ENCODE results near the gene FAM216B.
A peak's percentile ranks its signal among the peaks of the same experiment; 100 is the strongest.
"Not testable (repeated sequence)": the region's sequence is repeated elsewhere in the genome, so short reads cannot be mapped to it uniquely, and the experiment has no call there.

Gene FAM216B

GRCh38 chr13:42781352-42781751 is at the start of gene FAM216B:
FAM216B (plus strand) TSS chr13:42781584; CDS start chr13:42784068, 2,484 bp downstream.
- no peak for DNase-seq

GRCh38 chr13:42732073-42732472 is 49.3 kb upstream of the FAM216B start:
- DNase-seq, result no peak

- no peak for DNase-seq
These were observed 48.3 kb upstream of the FAM216B start for GRCh38 chr13:42733046-42733445.

GRCh38 chr13:42735010-42735409 is 46.4 kb upstream of the FAM216B start:
- no peak for DNase-seq

GRCh38 chr13:42740753-42741152 is 40.6 kb upstream of the FAM216B start:
- peak; percentile 19 for DNase-seq

GRCh38 chr13:42741914-42742313 is 39.5 kb upstream of the FAM216B start:
- DNase-seq, result no peak

- no peak for DNase-seq
These were observed 35.7 kb upstream of the FAM216B start for GRCh38 chr13:42745655-42746054.

- no peak for DNase-seq
These were observed 34.5 kb upstream of the FAM216B start for GRCh38 chr13:42746866-42747265.

GRCh38 chr13:42747399-42747873 is 33.9 kb upstream of the FAM216B start:
- DNase-seq, result no peak

- DNase-seq, result no peak
These were observed 30.6 kb upstream of the FAM216B start for GRCh38 chr13:42750794-42751193.

- no peak for DNase-seq
These were observed 29.7 kb upstream of the FAM216B start for GRCh38 chr13:42751693-42752092.

- DNase-seq, result no peak
These were observed 28.7 kb upstream of the FAM216B start for GRCh38 chr13:42752731-42753130.

- peak; percentile 54 for DNase-seq
These were observed 27.7 kb upstream of the FAM216B start for GRCh38 chr13:42753697-42754096.

- DNase-seq, result peak; percentile 36
These were observed 26.4 kb upstream of the FAM216B start for GRCh38 chr13:42754801-42755510.

GRCh38 chr13:42757678-42758420 is 23.5 kb upstream of the FAM216B start:
- no peak for DNase-seq

- no peak for DNase-seq
These were observed 22.9 kb upstream of the FAM216B start for GRCh38 chr13:42758515-42758914.

- no peak for DNase-seq
These were observed 20.4 kb upstream of the FAM216B start for GRCh38 chr13:42760951-42761350.

GRCh38 chr13:42762251-42762650 is 19.1 kb upstream of the FAM216B start:
- DNase-seq, result no peak

- no peak for DNase-seq
These were observed 18.5 kb upstream of the FAM216B start for GRCh38 chr13:42762917-42763316.

GRCh38 chr13:42766016-42766415 is 15.4 kb upstream of the FAM216B start:
- peak; percentile 44 for DNase-seq

- DNase-seq, result no peak
These were observed 11.7 kb upstream of the FAM216B start for GRCh38 chr13:42769650-42770049.

- DNase-seq, result not testable (repeated sequence)
These were observed 4.8 kb upstream of the FAM216B start for GRCh38 chr13:42776558-42776957.

GRCh38 chr13:42777467-42777866 is 3.9 kb upstream of the FAM216B start:
- no peak for DNase-seq

GRCh38 chr13:42780044-42780443 is 1.3 kb upstream of the FAM216B start:
- DNase-seq, result no peak
